ENCODE results near the gene SSBP4.
A peak's percentile ranks its signal among the peaks of the same experiment; 100 is the strongest.
"Not testable (repeated sequence)": the region's sequence is repeated elsewhere in the genome, so short reads cannot be mapped to it uniquely, and the experiment has no call there.

Gene SSBP4

DNA sequence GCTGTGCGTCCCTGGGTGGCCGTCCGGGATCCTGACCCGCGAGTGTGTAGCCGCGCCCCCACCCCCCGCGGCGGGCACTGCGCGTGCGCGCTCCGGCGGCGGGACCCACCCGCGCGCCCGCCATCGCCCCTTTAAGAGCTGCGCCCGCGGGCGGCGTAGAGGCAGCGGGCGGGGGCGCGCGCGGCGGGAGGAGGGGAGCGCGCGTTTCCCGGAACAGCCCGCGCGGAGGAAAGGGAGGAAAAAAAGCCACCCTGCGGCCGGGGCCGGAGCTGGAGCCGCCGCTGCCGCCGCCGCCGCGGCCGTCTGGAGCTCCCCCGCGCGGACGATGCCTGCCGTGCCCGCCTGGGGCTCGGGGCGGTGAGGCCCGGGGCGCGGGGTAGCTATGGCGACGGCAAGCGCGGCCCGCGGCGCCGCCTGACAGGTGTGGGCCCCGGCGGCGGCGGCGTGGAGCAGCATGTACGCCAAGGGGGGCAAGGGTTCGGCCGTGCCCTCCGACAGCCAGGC, at the start of gene SSBP4:
Gene SSBP4 (plus strand): TSS at position 204 of the 504 bp plus-strand sequence. CDS start 251 bp downstream, at position 455.
- DNase-seq (ENCODE audit: low spot score) = peak; percentile 88

DNA sequence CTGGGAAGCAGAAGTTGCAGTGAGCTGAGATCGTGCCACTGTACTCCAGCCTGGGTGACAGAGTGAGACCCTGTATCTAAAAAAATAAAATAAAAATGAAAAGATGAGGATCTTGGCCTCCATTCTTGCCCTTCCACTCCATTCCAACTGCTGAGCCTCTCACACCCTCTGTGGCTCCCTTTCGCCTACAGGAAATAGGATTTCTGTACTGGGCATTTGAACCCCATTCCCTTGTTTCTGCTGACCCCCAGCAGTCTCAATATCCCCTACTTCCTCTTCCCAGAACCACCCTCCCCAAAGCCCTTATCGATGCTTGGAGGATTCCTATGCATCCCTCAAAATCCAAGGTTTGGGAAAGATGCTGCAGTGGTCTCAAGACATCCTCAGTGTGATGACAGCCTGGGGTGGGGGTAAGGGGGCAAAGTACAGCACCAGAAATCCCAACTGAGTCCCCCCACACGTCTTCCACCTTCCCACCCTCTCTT, 45.7 kb upstream of the SSBP4 start:
- DNase-seq (ENCODE audit: low spot score) = no peak

DNA sequence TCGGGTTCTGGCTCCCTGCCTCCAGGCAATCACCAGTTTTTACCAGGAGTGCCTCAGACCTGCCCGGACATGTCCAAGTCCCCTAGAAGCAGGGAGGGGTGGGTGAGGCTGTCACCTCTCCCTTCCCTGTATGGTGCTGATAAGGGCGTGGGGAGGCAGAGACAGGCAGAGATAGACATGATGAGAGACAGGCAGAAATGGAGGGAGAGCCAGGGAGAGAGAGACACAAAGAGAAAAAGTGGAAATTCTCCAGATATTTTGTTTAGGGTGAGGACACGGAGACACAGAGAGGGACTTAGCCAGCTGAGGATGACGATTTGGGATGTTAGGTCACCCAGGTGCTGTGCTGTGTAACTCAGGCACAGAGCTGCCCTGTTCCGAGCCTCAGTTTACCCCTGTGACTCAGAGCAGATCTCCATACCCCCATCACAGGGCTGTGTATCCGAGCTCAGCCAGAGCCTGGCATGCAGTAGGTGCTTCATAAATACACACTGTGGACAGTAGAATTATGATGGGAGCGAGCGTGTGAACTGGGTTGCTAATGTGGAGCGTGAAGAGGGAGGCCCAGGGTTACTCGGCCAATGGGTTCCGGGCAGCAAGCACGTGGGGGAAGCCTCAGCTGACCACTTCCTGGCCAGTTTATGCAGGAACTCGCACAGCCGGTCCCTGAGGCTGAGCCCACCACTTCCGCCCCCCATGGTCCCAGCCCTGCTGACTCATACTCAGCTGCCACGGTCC, 45.1 kb upstream of the SSBP4 start:
- DNase-seq (ENCODE audit: low spot score) = peak; percentile 97

DNA sequence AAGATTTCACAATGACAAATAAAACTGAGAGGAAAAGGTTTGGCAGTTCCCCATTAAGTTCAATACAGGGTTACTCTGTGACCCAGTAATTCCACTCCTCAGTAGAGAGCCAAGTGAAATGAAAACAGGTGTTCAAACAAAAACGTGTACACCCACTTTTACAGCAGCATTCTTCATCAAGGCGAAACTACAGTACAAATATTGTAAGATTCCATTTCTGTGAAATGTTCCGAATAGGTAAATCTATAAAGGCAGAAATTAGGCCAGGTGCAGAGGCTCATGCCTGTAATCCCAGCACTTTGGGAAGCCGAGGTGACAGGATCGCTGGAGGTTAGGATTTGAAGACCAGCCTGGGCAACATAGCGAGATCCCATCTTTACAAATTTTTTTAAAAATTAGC, 42.2 kb upstream of the SSBP4 start:
- DNase-seq (ENCODE audit: low spot score) = no peak

DNA sequence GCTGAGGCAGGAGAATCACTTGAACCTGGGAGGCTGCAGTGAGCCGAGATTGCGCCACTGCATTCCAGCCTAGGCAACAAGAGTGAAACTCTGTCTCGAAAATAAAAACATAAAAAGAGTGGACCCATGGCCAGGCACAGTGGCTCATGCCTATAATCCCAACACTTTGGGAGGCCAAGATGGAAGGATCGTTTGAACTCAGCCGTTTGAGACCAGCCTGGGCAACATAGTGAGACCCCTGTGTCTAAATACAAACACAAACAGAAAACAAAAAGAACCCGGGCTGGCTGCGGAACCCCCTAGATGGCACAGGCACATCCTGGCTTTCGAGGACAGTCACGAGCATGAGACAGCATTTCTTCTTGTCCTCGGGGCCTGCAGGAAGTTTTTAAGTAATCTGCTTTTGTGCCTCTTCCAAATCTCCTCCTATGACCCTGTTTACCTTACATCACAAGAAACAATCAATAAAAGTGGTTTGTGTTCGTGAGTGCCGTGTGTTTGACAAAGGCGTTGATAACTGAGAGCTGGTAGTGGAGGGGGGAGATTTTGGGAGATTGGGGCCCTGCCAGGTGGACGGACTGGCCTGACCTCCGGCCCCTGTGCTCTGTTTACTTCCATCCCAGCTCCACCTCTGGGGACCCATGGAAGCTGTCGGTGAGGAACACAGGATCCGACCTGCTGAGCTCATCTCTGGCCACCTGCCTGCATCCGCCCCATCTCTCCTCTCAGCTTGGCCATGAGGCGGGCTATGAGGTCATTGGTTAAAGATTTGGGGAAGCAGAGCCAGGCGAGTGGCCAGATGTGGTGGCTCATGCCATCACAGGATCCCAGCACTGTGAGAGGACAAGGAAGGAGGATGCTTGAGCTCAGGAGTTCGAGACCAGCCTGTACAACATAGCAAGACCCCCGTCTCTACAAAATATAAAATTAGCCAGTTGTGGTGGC, 39.1 kb upstream of the SSBP4 start:
- no peak for DNase-seq (ENCODE audit: low spot score)

DNA sequence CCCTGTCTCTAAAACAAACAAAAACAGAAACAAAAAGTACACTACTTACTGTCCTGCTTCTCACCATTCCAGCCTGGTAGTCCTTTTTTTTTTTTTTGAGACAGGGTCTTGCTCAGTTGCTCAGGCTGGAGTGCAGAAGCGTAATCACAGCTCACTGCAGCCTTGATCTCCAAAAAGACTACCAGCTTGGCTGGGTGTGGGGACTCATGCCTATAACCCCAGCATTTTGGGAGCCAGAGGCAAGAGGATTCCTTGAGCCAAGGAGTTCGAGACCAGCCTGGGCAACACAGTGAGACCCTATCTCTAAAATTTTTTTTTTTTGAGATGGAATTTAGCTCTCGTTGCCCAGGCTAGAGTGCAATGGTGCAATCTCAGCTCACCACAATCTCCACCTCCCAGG, 38.4 kb upstream of the SSBP4 start:
- DNase-seq (ENCODE audit: low spot score) = no peak

DNA sequence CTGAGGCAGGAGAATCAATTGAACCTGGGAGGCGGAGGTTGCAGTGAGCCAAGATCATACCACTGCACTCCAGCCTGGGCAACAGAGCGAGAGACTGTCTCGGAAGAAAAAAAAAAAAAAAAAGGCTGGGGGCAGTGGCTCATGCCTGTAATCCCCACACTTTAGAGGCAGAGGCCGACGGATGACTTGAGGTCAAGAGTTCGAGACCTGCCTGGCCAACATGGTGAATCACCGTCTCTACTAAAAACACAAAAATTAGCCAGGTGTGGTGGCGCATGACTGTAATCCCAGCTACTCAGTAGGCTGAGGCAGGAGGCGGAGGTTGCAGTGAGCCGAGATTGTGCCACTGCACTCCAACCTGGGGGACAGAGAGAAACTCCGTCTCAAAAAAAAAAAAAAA, 35.6 kb upstream of the SSBP4 start:
- not testable (repeated sequence) for DNase-seq (ENCODE audit: low spot score)

DNA sequence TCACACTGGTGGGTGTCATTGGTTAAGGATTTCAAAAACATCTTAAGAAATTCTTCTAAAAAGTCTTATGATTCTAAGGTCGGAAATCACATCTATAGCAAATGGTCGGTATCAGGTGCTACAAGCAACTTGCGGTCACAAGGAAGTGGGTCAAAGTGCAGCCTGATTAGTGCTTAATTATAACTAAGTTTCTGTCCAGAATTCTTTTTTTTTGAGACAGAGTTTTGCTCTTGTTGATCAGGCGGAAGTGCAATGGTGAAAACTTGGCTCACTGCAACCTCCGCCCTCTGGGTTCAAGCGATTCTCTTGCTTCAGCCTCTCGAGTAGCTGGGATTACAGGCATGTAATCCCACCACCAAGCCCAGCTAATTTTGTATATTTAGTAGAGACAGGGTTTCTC, 34.4 kb upstream of the SSBP4 start:
- no peak for DNase-seq (ENCODE audit: low spot score)

DNA sequence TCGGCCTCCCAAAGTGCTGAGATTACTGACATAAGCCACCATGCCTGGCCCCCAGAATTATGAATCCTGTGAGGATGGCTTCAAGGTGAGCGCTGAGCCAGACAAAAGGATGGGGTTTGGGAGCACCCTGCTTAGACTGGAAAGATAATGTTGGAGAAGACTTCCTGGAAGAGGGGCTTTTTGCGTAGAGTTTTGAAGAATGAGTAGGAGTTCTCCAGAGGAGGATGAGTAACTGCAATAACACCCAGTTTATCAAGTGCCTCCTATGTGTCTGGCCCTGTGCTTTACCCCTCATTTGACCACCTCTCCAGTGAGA, 33.9 kb upstream of the SSBP4 start:
- no peak for DNase-seq (ENCODE audit: low spot score)

DNA sequence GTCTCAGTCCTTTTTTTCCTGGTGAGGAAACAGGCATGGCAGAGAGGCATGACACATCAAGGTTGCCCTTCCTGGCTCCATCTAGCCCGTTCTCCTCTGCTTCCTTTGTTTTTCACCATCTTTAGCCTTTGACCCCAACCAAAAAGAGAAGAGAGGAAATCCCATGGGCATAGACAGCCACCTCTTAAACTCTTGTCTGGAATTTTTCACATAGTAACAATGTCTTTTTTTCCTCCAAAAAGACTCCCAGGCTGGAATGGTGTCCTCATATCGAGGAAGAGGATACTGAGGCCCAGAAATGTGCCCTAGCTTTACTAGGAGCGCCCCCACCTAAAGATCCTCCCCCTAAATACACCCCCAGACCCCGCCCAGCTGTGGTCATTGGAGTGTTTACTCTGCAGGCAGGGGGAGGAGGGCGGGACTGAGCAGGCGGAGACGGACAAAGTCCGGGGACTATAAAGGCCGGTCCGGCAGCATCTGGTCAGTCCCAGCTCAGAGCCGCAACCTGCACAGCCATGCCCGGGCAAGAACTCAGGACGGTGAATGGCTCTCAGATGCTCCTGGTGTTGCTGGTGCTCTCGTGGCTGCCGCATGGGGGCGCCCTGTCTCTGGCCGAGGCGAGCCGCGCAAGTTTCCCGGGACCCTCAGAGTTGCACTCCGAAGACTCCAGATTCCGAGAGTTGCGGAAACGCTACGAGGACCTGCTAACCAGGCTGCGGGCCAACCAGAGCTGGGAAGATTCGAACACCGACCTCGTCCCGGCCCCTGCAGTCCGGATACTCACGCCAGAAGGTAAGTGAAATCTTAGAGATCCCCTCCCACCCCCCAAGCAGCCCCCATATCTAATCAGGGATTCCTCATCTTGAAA, 33.3 kb upstream of the SSBP4 start, which contains the start of gene GDF15:
Gene GDF15 (plus strand): TSS at position 484 of the 868 bp plus-strand sequence. CDS start 32 bp downstream, at position 516.
- DNase-seq (ENCODE audit: low spot score) = peak; percentile 96

DNA sequence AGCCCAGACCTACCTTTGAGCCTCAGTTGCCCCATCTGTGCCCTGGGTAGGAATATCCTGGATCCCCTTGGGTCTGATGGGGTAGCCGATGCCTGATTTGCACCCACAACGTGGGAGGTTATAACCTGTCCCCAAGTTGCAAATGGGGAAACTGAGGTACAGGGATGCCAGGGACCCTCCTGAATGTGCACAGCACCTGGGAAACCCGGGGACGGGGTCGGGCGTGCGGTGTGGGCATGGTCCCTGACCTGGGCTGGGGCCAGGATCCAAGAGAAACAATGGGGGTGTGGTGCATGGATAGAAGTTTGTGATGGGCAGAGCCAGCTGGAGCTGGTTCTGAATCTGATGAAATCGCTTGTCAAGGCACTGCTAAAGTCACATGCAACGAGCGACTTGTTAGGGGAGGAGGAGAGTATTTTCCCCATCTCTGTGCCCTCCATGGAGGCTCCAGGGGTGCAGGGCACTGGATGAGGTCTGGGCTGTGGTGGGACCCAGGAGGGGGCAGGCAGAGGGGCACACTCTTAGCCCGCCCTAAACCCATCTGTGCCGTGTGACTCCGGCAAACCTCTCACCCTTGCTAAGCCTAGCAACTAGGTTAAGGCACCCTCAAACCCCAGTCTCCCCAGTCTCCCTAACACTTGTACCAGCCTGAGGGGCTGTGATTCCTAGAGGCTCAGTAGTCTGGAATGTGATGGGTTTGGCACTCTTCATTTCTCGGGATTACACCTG, 32.5 kb upstream of the SSBP4 start:
- no peak for DNase-seq (ENCODE audit: low spot score)

DNA sequence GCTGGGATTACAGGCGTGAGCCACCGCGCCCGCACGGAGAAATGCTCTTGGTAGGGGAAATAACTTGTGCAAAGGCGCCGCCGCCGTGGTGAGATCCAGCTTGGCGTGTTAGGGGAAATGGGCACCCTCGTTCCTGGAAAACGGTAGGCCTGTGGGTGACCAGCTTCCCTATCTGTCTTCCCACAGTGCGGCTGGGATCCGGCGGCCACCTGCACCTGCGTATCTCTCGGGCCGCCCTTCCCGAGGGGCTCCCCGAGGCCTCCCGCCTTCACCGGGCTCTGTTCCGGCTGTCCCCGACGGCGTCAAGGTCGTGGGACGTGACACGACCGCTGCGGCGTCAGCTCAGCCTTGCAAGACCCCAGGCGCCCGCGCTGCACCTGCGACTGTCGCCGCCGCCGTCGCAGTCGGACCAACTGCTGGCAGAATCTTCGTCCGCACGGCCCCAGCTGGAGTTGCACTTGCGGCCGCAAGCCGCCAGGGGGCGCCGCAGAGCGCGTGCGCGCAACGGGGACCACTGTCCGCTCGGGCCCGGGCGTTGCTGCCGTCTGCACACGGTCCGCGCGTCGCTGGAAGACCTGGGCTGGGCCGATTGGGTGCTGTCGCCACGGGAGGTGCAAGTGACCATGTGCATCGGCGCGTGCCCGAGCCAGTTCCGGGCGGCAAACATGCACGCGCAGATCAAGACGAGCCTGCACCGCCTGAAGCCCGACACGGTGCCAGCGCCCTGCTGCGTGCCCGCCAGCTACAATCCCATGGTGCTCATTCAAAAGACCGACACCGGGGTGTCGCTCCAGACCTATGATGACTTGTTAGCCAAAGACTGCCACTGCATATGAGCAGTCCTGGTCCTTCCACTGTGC, 30.9 kb upstream of the SSBP4 start:
- DNase-seq (ENCODE audit: low spot score) = peak; percentile 68

DNA sequence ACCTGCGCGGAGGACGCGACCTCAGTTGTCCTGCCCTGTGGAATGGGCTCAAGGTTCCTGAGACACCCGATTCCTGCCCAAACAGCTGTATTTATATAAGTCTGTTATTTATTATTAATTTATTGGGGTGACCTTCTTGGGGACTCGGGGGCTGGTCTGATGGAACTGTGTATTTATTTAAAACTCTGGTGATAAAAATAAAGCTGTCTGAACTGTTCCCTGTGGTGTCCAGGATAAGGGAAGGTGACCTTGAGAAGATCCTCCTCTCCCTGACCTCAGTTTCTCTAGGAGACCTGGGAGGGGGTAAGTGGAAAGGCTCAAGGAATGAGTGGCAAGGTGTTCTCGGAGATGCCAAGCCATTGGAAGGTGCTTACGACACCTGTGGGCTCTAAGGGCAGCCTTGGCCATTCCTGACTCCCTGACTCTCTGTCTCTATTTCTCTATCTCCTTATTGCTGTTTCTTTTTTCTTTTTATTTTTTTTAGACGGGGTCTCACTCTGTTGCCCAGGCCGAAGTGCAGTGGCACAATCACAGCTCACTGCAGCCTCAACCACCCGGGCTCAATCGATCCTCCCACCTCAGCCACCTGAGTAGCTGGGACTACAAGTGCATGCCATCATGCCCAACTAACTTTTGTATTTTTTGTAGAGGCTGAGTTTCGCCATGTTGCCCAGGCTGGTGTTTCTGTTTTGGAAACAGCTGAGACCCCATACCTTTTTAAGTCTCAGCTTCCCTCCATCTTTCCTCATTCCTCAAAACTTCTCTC, 30.1 kb upstream of the SSBP4 start:
- DNase-seq (ENCODE audit: low spot score) = no peak

DNA sequence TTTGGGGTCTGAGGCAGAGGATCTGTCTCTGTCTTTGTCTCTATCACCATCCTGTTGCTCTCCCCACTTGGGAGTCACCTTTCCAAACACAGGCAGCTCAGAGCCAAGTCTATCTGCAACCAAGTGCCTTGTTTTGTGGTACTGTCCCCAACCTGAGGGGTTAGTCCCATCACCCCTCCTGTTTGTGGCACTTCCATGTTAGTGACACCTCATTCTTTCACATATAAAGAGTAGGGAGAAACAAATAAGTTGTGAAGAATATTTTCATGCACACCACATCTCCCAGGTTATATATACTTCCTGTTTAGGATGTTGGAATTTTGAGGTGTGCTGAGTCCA, 29.5 kb upstream of the SSBP4 start:
- DNase-seq (ENCODE audit: low spot score) = no peak

DNA sequence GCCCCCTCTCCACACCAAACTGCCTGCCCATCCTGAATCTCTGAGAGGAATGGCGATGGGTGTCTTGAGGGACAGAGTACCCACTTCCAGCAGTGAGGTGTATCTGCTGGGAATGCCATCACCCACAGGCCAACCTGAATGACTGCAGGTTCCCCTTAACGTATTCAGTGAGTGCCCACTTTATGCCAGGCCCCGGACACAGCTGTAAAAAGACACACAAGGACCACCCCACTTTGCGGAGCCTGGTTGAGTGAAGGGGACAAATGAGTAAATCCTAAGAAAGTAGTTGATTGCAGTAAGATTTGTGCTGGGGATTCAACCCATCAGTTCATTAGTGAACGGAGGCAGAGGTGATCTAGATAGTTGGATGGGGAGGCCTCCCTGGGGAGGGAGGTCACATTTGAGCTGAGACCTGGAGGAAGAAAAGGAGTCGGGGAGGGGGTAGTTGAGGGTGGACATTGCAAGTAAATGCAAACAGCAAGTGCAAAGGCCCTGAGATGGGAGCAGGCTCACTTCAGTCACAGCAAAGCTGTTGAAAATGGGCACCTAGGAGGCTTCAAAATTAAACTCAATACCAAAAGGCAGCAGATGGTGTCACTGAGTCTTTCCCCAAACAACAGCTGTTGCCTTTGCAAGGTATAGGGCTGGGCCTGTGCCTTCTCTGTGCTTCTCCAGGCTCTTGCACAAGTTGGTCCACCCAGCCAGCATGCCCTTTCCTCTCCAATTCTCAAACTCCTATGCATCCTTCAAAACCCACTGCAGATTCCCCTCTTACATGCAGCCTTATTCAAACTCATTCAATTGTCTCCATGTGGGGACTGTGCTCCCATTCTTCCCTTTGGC, 28.9 kb upstream of the SSBP4 start:
- DNase-seq (ENCODE audit: low spot score) = no peak

DNA sequence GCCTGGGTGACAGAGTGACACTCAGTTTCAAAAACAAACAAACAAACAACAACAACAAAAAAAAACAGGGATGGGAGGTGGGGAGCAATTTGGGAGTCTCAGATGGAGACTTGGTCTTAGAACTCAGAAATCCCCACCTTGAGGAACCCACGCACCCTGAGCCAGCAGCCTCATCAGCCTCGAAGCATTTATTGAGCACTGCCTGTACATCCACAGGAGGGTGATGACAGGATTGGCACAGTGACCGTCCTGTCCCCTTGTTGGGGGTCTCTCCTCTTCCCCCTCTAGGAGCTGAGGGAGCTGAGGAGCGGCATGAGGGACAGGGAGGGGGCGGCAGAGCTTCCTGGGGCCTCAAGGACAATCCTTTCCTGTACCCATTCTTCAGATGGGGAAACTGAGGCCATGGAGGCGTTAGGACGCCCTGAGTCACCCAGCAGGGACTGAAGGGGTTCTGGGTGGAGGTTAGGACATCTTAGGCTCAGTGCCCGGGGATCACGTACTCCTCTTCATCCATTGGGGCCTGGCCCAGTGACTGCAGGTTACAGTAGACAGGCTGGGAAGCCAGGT, 27.6 kb upstream of the SSBP4 start:
- no peak for DNase-seq (ENCODE audit: low spot score)

DNA sequence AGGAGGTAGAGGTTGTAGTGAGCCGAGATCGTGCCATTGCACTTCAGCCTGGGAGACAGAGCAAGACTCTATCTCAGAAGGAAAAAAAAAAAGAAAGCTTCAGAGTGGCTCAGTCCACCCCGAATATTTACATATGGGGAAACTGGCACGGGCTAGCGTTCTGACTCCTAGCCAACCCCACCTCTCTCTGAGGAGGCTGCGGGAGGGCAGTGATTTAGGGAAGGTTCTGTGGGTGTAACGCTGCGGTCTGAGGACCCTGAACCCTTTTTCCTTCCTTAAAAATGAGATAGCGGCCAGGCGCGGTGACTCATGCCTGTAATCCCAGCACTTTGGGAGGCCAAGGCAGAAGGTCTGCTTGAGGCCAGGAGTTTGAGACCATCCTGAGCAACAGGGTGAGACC, 26.8 kb upstream of the SSBP4 start:
- DNase-seq (ENCODE audit: low spot score) = no peak

DNA sequence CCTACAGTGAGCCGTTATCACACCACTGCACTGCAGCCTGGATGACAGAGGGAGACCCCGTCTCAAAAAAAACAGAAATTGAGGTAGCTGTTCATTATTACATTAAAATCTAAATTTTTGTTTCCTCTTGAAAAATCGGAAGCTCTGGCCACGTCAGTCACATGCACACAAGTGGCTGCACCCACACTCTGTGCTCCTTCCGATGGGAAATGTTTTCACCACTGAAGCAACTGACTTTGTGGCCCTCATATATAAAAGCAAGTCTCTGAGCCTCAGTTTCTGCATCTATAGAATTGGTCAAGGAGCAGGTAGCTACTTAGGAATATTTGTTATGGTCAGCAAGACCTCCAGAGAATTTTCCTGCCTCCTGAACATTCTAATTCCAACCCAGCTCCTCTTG, 26.3 kb upstream of the SSBP4 start:
- DNase-seq (ENCODE audit: low spot score) = no peak

All from COLO829 (cell line).